B cell (primary cell): ENCODE measurements around the gene IFI30. TPM values are rescaled to one million over a fixed set of nuclear protein-coding genes. Genes with fewer than 3 reads are reported as not detected.

Experiments
- ATAC-seq: fragments of 200-7000 bp; cut with Tn5 transposase; one replicate; pipeline ENCODE4 v1.10.0; 2021; ENCODE audit warnings: low read depth, mild to moderate bottlenecking, moderate number of reproducible peaks, moderate library complexity
- CTCF ChIA-PET: fragments of 350-600 bp; sonication (Branson Sonifier 250); formaldehyde crosslinking; loops from one replicate; lab custom pipeline; 2021; ENCODE audit warnings: antibody characterized with exemption, inconsistent platforms; lab: Charles Lee
- POLR2A ChIA-PET: fragments of 350-600 bp; sonication (Branson Sonifier 250); formaldehyde crosslinking; loops from one replicate; lab custom pipeline; 2021; ENCODE audit warnings: antibody characterized with exemption; lab: Charles Lee
- DNase-seq: peaks from one replicate; pipeline ENCODE4 v3.0.0; 2013
- H2AFZ ChIP-seq: 2 replicates; pipeline ENCODE4 v1.6.1; 2012; ENCODE audit warnings: mild to moderate bottlenecking, low read depth, low read length; ENCODE audit not compliant: insufficient read depth, poor library complexity, severe bottlenecking
- H3K27ac ChIP-seq, 2 donors: 1 replicate in 1 of 2; 2 replicates in 1 of 2; pipeline ENCODE4 v1.5.1; 2012 to 2013; ENCODE audit warnings: low read length in 2 of 2, mild to moderate bottlenecking in 2 of 2, moderate library complexity in 1 of 2
- H3K27me3 ChIP-seq, 4 experiments: fragments of 200-600 bp in 1 of 4; sonication (generic) in 1 of 4; replicated peaks in 1 of 4; 1 replicate in 2 of 4; 2 replicates in 2 of 4; pipeline versions ENCODE4 v1.6.1 to v1.7.0; 2013 to 2016; ENCODE audit warnings: low read length in 3 of 4, mild to moderate bottlenecking in 2 of 4, mixed read lengths in 1 of 4, moderate library complexity in 1 of 4; ENCODE audit not compliant: insufficient read depth in 4 of 4, control insufficient read depth in 3 of 4; ENCODE audit errors: control extremely low read depth in 1 of 4
- H3K36me3 ChIP-seq, 2 experiments: replicated peaks in 1 of 2; 1 replicate in 1 of 2; 2 replicates in 1 of 2; pipeline versions ENCODE4 v1.6.1 to v1.7.1; 2013; ENCODE audit warnings: low read length in 1 of 2; ENCODE audit not compliant: insufficient read depth in 2 of 2, control insufficient read depth in 1 of 2; ENCODE audit errors: control extremely low read depth in 1 of 2, extremely low read depth in 1 of 2
- H3K4me1 ChIP-seq, 2 donors: fragments of 200-600 bp in 1 of 2; sonication (generic) in 1 of 2; 1 replicate in 1 of 2; 2 replicates in 1 of 2; pipeline versions ENCODE4 v1.5.1 to v1.6.1; 2013 to 2017; ENCODE audit warnings: low read length in 2 of 2; ENCODE audit not compliant: control insufficient read depth in 2 of 2, insufficient read depth in 2 of 2
- H3K4me2 ChIP-seq: replicated peaks from 2 replicates; pipeline ENCODE3; 2012; ENCODE audit warnings: mild to moderate bottlenecking, low read depth, low read length; ENCODE audit not compliant: poor library complexity, severe bottlenecking
- H3K4me3 ChIP-seq, 5 experiments: fragments of 200-600 bp in 1 of 5; sonication (generic) in 1 of 5; 1 replicate in 3 of 5; 2 replicates in 2 of 5; pipeline versions ENCODE4 v1.5.1 to v1.7.0; 2011 to 2016; ENCODE audit warnings: low read length in 4 of 5, mild to moderate bottlenecking in 4 of 5, low read depth in 2 of 5, control low read depth in 1 of 5, moderate library complexity in 1 of 5; ENCODE audit not compliant: insufficient read depth in 1 of 5; ENCODE audit errors: control extremely low read depth in 1 of 5, extremely low read depth in 1 of 5
- H3K79me2 ChIP-seq: fragments of 200-600 bp; sonication (generic); one replicate; pipeline ENCODE4 v1.6.0; 2016; ENCODE audit warnings: low read length; ENCODE audit not compliant: control insufficient read depth, insufficient read depth
- H3K9ac ChIP-seq: fragments of 200-600 bp; sonication (generic); 2 replicates; pipeline ENCODE4 v1.6.1; 2017; ENCODE audit warnings: mild to moderate bottlenecking, low read length, moderate library complexity
- H3K9me3 ChIP-seq, 3 donors: one replicate each; pipeline versions ENCODE4 v1.6.1 to v1.7.1; 2013; ENCODE audit warnings: low read length in 2 of 3; ENCODE audit not compliant: control insufficient read depth in 2 of 3, insufficient read depth in 1 of 3; ENCODE audit errors: control extremely low read depth in 1 of 3
- H4K20me1 ChIP-seq: 2 replicates; pipeline ENCODE4 v1.6.0; 2012; ENCODE audit warnings: mild to moderate bottlenecking, low read length; ENCODE audit not compliant: insufficient read depth, control insufficient read depth, poor library complexity, severe bottlenecking
- H3K27ac Mint-ChIP-seq: one replicate; pipeline ENCODE4 v1.8.0; 2021; ENCODE audit warnings: mixed read lengths
- H3K27me3 Mint-ChIP-seq: one replicate; pipeline ENCODE4 v1.8.0; 2021; ENCODE audit warnings: mixed read lengths
- H3K4me1 Mint-ChIP-seq: one replicate; pipeline ENCODE4 v1.8.0; 2021; ENCODE audit warnings: mixed read lengths
- H3K4me3 Mint-ChIP-seq: one replicate; pipeline ENCODE4 v1.8.0; 2021; ENCODE audit warnings: mixed read lengths
- H3K9me3 Mint-ChIP-seq: one replicate; pipeline ENCODE4 v1.8.0; 2022; ENCODE audit warnings: mixed read lengths; ENCODE audit not compliant: insufficient read depth
- EZH2 ChIP-seq: IDR thresholded peaks from 2 replicates; pipeline ENCODE4 v1.6.1; 2012; ENCODE audit warnings: borderline replicate concordance, low read depth, mild to moderate bottlenecking, moderate library complexity, low read length; ENCODE audit not compliant: insufficient read depth, poor library complexity, severe bottlenecking
- WGBS: methylation state at CpG from one replicate; pipeline ENCODE4 v1.1.5; 2013; ENCODE audit warnings: missing lambda C conversion rate; ENCODE audit not compliant: insufficient coverage; 5-methylcytosine and 5-hydroxymethylcytosine counted together
- intact Hi-C: fragments of 100-400 bp; cut with micrococcal nuclease; formaldehyde crosslinking; loops from one replicate; pipeline ENCODE4 v1.10.0; 2022
- polyA plus RNA-seq: library from polyadenylated mRNA; depleted of rRNA; stranded (reverse); fragments of >200 nt; gene quantifications from 2 replicates; pipeline ENCODE4 v1.2.3, GENCODE V29; 2012
- total RNA-seq, 2 donors: library from RNA; stranded (reverse); fragments of 120-200 nt in 1 of 2; gene quantifications; 1 replicate in 1 of 2; 2 replicates in 1 of 2; pipeline versions ENCODE4 v1.2.3 to v1.2.4, GENCODE V29; 2013 to 2022
- TF ChIP-seq, protein P1 (sequence below): fragments of 200-600 bp; IDR thresholded peaks from one replicate; pipeline ENCODE4 v1.8.0; 2022; ENCODE audit warnings: antibody characterized with exemption, mild to moderate bottlenecking

IFI30 gene
- total and polyA plus RNA-seq, 2 donors (not counting 1 experiment from before 2014, with no cell fraction given): 171 to 222 TPM

DNA sequence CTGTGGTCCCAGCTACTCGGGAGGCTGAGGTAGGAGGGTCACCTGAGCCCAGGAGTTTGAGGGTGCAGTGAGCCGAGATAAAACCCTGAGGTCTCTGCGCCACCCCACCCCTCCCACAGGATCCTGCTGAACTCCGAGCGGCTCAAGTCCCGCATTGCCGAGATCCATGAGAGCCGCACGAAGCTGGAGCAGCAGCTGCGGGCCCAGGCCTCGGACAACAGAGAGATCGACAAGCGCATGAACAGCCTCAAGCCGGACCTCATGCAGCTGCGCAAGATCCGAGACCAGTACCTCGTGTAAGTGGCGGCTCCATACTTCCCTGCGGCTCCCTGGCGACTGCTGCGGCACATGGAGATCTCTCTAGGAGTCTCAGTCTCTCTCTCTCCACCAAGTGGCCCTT, 6.6 kb upstream of the IFI30 start:
- peak overlapping the region; percentile 32 for H3K27ac Mint-ChIP-seq
- no peak for TF ChIP-seq EZH2
- TF ChIP-seq, protein P1, sequence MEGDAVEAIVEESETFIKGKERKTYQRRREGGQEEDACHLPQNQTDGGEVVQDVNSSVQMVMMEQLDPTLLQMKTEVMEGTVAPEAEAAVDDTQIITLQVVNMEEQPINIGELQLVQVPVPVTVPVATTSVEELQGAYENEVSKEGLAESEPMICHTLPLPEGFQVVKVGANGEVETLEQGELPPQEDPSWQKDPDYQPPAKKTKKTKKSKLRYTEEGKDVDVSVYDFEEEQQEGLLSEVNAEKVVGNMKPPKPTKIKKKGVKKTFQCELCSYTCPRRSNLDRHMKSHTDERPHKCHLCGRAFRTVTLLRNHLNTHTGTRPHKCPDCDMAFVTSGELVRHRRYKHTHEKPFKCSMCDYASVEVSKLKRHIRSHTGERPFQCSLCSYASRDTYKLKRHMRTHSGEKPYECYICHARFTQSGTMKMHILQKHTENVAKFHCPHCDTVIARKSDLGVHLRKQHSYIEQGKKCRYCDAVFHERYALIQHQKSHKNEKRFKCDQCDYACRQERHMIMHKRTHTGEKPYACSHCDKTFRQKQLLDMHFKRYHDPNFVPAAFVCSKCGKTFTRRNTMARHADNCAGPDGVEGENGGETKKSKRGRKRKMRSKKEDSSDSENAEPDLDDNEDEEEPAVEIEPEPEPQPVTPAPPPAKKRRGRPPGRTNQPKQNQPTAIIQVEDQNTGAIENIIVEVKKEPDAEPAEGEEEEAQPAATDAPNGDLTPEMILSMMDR: no peak

DNA sequence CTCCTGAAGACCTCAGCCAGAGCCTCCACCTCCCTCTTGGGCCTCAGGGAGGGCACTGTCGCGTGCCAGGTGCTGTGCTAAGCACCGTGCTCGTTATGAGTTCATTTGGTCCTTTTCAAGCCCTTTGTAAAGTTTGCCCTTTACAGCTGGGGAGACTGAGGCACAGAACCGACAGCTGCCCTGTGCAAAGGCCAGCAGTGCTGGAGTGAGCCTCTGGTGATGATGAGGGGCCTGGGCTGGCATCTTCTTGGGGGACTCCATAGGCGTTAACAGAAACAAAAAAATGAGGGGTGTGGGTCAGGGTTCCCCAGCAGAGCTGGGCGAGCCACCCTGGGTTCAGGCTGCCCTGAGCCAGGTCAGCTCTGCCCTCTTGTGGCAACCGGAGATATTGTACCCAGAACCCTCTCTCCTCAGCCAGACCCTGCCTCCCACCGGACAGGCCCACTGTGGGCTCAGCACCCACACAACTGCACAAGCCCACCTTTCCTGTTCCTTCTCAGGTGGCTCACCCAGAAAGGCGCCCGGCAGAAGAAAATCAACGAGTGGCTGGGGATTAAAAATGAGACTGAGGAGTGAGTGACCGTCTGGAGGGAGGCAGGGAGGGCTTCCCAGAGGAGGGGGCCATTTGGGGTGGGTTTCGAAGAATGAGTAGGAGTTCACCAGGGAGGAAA, 5.5 kb upstream of the IFI30 start:
- ATAC-seq: peak; percentile 28
- WGBS: 72% methylated on average over 13 of the region's 14 CpGs
- Histone ChIP-seq H3K27me3 (no peaks in the 10 kb centered on the region), H3K36me3 (peaks cover 0 to 21% of the 10 kb centered on the region in 2 experiments), H3K4me2 (peak overlapping the region; percentile 91), H2AFZ (no peak overlapping the region), H4K20me1 (no peaks in the 10 kb centered on the region), H3K4me3 (peak overlapping the region in 4 of 5 experiments; percentile 21 to 47 (median 33)), H3K9ac (peak overlapping the region; percentile 19), H3K9me3 (peaks cover 0 to 14% (median 0%) of the 10 kb centered on the region in 3 donors), H3K4me1 (peaks cover 50 to 58% of the 10 kb centered on the region in 2 donors), H3K79me2 (no peaks in the 10 kb centered on the region), H3K27ac (peak overlapping the region; percentile 97 to 99)
- POLR2A ChIA-PET: interaction anchor here (0.6 to 2.0 kb wide), 13 partner anchors 9 to 167 kb away, joined by 3 to 17 read pairs (median 4); partner anchors contain the start of genes ARRDC2 and MPV17L2
- TF ChIP-seq EZH2: no peak
- TF ChIP-seq, protein P1: peak; percentile 80
- CTCF ChIA-PET: interaction anchor here (0.7 to 6.4 kb wide), 28 partner anchors 8 to 230 kb away, joined by 3 to 37 read pairs (median 5); partner anchors contain the start of gene JUND
- DNase-seq: peak; percentile 79
- peak overlapping the region; percentile 98 for H3K27ac Mint-ChIP-seq
- no peaks in the 10 kb centered on the region for H3K9me3 Mint-ChIP-seq
- intact Hi-C loops: loop anchor here (1.0 to 2.0 kb wide), 5 partner anchors 15 to 230 kb away; partner anchors contain the start of gene PIK3R2
- peaks cover 52% of the 10 kb centered on the region for H3K4me1 Mint-ChIP-seq
- no peaks in the 10 kb centered on the region for H3K27me3 Mint-ChIP-seq
- peak overlapping the region; percentile 87 for H3K4me3 Mint-ChIP-seq

More for the DNA sequence above, 6.6 kb upstream of the IFI30 start:
- intact Hi-C loops: no loop called here
- peaks cover 39 to 50% of the 10 kb centered on the region in 2 donors for H3K4me1 ChIP-seq
- H3K36me3 ChIP-seq: peaks cover 0 to 28% of the 10 kb centered on the region in 2 experiments
- no peaks in the 10 kb centered on the region for H3K27me3 ChIP-seq
- no peak overlapping the region for H3K27ac ChIP-seq
- no peak overlapping the region for H3K9ac ChIP-seq
- 98% methylated on average over 21 of the region's 21 CpGs for WGBS
- Mint-ChIP-seq H3K27me3 (no peaks in the 10 kb centered on the region), H3K4me1 (peaks cover 41% of the 10 kb centered on the region), H3K4me3 (no peak overlapping the region), H3K9me3 (no peaks in the 10 kb centered on the region)
- ChIA-PET CTCF (interaction anchor here (0.6 to 6.4 kb wide), 8 partner anchors 11 to 229 kb away, joined by 3 to 37 read pairs (median 6); partner anchors contain the start of gene MPV17L2), POLR2A (interaction anchor here (2.0 kb wide), 1 partner anchor 49 kb away, joined by 7 read pairs; no protein-coding TSS in a partner anchor)
- H3K4me2 ChIP-seq: no peak overlapping the region
- H3K79me2 ChIP-seq: peaks cover 3% of the 10 kb centered on the region
- no peak overlapping the region for H3K4me3 ChIP-seq
- no peak for ATAC-seq
- peaks cover 0 to 14% (median 0%) of the 10 kb centered on the region in 3 donors for H3K9me3 ChIP-seq
- no peak for DNase-seq
- H2AFZ ChIP-seq: no peak overlapping the region
- no peaks in the 10 kb centered on the region for H4K20me1 ChIP-seq
